RKO (cell line): Measurements from ENCODE around the gene LRRC27.

Source experiments
- DNase-seq: peaks from one replicate; pipeline ENCODE4 v3.0.0-alpha.2; 2016; ENCODE audit warnings: low spot score

The LRRC27 gene

GRCh38 chr10:132402781-132403241, 70.8 kb downstream of the LRRC27 start:
- DNase-seq, result no peak

DNA sequence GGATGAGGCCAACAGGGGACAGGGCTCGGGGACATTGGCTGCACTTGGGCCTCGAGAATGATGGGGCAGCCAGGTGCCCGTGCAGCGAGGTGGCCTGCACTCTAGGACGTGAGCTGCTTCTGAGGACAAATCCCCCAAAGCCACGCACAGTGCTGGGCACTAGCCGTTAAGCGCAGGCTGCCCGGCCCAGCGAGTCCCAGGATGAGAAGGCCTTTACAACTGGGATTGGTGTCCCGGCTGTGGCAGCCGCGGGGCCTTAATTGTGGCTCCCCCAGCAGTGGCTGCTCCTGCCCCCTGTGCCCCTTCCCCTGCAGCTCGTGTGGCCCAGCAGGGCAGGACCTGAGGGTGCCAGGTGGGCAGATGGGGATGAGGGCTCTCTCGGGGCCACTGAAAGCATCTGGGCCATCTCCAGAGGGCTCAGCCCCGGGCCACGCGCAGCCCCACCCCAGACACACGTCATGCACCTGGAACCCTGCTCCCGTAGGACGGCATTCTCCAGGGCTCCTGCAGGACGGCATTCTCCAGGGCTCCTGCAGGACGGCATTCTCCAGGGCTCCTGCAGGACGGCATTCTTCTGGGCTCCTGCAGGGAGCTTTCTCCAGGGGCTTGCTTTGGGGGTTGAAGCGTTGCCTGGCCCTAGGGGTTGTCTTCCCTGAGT, 71.6 kb downstream of the LRRC27 start:
- DNase-seq, result no peak

GRCh38 chr10:132404169-132404880, 72.3 kb downstream of the LRRC27 start:
- no peak for DNase-seq

DNA sequence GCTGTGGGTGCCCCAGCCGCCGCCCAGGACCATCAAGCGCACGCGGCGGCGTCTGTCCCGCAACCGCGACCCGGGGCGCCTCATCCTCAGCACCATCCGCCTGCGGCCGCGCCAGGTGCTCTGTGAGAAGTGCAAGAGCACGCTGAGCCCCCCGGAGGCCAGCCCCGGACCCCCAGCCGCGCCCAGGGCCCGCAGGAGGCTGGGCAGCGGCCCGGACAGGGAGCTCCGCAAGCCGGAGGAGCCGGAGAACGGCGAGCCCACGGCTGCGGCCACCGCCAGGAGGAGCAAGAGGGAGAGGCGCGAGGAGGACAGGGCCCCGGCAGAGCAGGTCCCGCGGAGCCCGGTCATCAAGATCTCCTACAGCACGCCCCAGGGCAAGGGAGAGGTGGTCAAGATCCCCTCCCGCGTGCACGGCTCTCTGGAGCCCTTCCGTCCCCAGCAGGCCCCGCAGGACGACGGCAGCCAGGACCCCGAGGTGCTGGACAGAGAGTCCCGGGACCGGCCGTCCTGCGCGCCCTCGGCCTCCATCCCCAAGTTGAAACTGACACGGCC, 73.0 kb downstream of the LRRC27 start:
- DNase-seq, result no peak

GRCh38 chr10:132405463-132405991, 73.5 kb downstream of the LRRC27 start:
- DNase-seq, result no peak

DNA sequence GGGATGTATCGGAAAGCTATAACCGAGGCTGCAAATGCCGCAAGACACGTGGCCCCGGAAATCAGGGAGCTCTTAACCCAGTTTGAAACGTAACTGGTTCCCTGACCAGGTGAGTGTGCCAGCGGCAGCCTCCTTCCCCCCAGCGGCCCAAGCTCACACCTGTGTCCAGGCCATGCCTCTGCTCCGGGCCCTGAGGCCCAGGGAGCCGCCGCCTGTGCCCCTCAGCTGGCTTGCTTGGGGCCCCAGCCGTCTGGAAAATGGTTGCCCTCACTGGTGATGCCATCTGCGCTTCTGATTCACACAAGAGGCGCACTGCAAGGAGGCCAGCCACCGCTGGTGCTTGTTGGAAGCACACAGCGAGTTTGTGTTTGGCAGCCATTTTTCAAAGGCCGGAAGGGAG, 74.2 kb downstream of the LRRC27 start:
- DNase-seq, result no peak

- no peak for DNase-seq
Measured at GRCh38 chr10:132406750-132407149, 74.8 kb downstream of the LRRC27 start.

GRCh38 chr10:132407243-132407746, 75.3 kb downstream of the LRRC27 start:
- DNase-seq, result no peak

DNA sequence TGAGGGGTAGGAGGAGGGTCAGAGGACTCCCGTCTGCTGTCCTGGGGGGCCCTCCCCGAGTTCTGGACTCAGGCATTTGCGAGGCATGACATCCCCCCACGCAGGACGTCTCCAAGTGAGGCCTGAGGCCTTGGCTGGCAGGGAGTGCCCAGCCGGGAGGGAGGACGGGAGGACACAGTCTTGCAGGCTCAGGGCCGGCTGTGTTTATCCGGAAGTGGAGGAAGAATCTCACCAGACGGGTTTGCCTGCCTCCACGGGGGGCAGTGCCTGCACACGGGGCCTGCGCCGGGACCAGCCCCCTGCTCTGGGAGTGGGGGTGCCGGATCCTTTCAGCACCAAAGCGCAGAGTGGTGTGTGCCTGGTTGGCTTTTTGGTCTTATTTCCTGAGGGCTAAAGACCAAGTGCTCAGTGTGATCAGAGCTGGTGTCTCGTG, 75.9 kb downstream of the LRRC27 start:
- DNase-seq, result no peak

- no peak for DNase-seq
Measured at GRCh38 chr10:132408367-132408781, 76.4 kb downstream of the LRRC27 start.

GRCh38 chr10:132408823-132409666, 77.1 kb downstream of the LRRC27 start:
- no peak for DNase-seq

GRCh38 chr10:132409667-132410028, 77.7 kb downstream of the LRRC27 start:
- DNase-seq, result no peak

DNA sequence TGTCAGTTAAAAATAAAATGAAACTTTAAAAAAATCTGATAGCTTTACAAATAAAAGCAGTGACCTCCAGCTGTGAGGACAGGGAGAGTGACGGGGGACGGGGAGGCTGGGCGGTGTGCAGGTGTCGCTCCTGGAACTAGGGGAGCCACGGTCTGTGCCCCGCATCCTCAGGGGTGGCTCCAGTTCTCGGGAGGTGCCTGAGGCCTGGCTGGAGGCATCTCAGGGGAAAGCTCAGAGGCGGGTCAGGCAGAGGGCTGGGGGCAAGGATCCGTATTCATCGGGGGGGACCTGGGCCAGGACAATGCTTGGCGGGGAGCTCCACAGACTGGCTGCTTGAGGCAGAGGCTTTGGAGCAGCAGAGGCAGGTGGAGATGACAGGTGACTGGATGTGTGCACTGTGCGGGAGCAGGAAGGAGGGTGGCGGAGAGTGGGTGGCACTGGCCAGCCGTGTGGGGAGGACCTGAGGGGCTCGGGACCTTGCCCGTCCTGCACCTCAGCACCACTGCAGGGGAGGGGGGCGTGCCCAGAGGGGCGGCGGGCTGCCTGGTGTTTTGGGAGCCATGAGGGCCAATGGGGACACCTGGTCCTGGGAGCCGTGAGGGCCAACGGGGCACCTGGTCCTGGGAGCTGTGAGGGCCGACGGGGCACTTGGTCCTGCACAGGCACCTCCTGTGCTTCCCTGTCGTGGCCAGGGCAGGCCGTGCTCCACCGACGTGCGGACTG, 78.2 kb downstream of the LRRC27 start:
- DNase-seq, result no peak

GRCh38 chr10:132410779-132411532, 79.0 kb downstream of the LRRC27 start:
- DNase-seq, result no peak

- no peak for DNase-seq
Measured at GRCh38 chr10:132411561-132412253, 79.7 kb downstream of the LRRC27 start.

DNA sequence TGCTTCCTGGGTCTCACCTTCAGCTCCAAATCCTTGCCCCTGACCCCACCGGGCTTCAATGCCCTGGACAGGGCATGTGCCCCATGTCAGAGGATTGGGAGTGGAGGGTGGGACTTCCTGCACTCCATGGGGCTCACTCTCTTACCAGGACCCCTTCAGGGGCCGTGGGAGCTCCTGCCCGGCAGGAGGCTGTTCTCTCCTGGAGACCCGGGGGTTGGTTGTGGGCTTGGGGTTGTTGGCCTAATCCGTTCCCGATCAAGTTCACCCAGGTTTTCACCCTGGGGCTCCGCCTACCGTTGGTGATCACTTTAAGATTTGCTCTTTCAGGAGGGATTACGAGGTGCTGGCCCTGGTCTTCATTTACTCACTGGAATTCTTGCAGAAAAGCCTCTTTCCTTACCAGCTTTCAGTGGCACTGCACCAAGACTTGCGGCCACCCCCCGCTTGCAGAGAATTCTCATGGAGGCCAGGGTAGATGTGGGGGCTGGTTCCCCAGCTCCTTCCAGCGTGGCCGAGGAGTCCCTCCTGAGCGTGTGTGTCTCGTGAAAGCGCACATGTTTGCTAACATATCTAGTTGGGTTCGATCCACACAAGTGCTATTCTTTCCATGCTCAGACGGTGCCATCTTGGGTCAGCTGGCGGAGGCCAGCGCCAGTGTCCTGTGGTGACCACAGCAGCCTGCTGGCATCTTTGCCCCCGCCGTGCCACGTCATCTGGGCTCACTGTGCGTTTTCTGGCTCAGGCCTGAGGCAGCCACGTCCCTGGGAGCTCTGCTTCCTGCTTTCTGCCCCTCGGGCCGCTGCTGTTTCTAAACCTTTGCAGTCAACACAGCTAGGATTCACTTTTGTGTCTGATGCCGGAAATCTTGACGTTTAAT, 80.6 kb downstream of the LRRC27 start:
- no peak for DNase-seq

- no peak for DNase-seq
Measured at GRCh38 chr10:132413226-132414205, 81.5 kb downstream of the LRRC27 start.
